GM23338 (cell line): ENCODE data around the gene NPC2.

Experiments used
- TF ChIP-seq, protein P1 (sequence below), 2 experiments: fragments of 200-600 bp in 1 of 2; sonication (generic) in 1 of 2; conservative IDR thresholded peaks; 2 replicates each; pipeline versions ENCODE4 v1.5.1 to v1.6.1; 2016 to 2017; ENCODE audit warnings: antibody characterized with exemption in 2 of 2, low read depth in 2 of 2, mild to moderate bottlenecking in 2 of 2, moderate library complexity in 1 of 2
- TF ChIP-seq, protein P2 (sequence below): IDR thresholded peaks from 2 replicates; pipeline ENCODE4 v1.6.1; 2016; ENCODE audit warnings: antibody characterized with exemption

DNA sequence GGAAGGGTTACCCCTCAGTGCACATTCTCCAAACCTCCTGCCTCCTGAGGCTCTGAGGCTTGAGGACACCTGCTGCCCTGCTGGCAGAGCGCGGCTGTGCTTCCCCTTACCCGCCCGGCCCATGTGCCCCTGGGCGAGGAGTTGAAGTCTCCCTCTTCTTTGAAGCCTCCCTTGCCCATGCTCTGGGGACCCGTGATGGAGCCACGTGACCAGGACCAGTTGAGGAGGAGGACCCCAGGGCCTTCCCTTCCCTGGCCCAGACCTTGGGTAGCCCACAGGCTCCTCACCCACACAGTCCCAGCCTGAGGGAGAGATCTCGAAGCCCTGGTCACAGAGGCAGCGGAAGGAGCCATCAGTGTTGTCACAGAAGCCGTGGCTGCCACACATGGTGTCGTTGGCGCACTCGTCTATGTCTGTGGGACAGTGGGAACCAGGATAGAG lies 13.3 kb upstream of the NPC2 start:
- TF ChIP-seq, protein P1, sequence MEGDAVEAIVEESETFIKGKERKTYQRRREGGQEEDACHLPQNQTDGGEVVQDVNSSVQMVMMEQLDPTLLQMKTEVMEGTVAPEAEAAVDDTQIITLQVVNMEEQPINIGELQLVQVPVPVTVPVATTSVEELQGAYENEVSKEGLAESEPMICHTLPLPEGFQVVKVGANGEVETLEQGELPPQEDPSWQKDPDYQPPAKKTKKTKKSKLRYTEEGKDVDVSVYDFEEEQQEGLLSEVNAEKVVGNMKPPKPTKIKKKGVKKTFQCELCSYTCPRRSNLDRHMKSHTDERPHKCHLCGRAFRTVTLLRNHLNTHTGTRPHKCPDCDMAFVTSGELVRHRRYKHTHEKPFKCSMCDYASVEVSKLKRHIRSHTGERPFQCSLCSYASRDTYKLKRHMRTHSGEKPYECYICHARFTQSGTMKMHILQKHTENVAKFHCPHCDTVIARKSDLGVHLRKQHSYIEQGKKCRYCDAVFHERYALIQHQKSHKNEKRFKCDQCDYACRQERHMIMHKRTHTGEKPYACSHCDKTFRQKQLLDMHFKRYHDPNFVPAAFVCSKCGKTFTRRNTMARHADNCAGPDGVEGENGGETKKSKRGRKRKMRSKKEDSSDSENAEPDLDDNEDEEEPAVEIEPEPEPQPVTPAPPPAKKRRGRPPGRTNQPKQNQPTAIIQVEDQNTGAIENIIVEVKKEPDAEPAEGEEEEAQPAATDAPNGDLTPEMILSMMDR (conservative IDR thresholded peaks at IDR 0.05; ENCODE audit: low read depth in 2 of 2) = no peak
- TF ChIP-seq, protein P2, sequence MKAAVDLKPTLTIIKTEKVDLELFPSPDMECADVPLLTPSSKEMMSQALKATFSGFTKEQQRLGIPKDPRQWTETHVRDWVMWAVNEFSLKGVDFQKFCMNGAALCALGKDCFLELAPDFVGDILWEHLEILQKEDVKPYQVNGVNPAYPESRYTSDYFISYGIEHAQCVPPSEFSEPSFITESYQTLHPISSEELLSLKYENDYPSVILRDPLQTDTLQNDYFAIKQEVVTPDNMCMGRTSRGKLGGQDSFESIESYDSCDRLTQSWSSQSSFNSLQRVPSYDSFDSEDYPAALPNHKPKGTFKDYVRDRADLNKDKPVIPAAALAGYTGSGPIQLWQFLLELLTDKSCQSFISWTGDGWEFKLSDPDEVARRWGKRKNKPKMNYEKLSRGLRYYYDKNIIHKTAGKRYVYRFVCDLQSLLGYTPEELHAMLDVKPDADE = no peak
